ENCODE measurements around the gene PAPPA2.
"Not testable (repeated sequence)": the region's sequence is repeated elsewhere in the genome, so short reads cannot be mapped to it uniquely, and the experiment has no call there.

PAPPA2 gene

DNA sequence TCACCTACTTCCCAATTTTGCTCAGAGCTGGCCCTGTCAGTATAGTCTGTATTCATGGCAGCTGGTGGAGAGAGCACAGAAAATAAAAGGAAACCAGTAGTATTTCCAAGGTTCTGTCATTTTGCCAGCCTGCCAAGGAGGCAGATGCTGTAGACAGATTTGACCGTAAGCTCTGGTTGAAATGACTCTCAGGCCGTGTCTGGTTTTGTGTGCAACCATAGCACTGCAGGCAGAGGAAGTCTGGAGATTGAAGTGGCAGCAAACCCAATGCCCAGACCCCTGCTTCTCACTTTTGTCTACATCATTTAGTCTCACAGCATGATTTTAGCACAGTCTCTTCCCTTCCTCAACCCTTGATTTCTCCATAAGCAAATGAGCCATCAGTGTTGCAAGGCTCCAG is 291.7 kb downstream of the PAPPA2 start (continued):
- TF ChIP-seq, protein P1, sequence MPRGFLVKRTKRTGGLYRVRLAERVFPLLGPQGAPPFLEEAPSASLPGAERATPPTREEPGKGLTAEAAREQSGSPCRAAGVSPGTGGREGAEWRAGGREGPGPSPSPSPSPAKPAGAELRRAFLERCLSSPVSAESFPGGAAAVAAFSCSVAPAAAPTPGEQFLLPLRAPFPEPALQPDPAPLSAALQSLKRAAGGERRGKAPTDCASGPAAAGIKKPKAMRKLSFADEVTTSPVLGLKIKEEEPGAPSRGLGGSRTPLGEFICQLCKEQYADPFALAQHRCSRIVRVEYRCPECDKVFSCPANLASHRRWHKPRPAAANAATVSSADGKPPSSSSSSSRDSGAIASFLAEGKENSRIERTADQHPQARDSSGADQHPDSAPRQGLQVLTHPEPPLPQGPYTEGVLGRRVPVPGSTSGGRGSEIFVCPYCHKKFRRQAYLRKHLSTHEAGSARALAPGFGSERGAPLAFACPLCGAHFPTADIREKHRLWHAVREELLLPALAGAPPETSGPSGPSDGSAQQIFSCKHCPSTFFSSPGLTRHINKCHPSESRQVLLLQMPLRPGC (tag by site-specific recombination; IDR thresholded peaks at IDR 0.05), result no peak
- TF ChIP-seq GLIS2 (tag by site-specific recombination; IDR thresholded peaks at IDR 0.05) (no peak), ZNF223 (tag by site-specific recombination; IDR thresholded peaks at IDR 0.05) (no peak), ZNF341 (tag by site-specific recombination; IDR thresholded peaks at IDR 0.05; ENCODE audit: low read depth) (no peak)
- TF ChIP-seq, protein P2, sequence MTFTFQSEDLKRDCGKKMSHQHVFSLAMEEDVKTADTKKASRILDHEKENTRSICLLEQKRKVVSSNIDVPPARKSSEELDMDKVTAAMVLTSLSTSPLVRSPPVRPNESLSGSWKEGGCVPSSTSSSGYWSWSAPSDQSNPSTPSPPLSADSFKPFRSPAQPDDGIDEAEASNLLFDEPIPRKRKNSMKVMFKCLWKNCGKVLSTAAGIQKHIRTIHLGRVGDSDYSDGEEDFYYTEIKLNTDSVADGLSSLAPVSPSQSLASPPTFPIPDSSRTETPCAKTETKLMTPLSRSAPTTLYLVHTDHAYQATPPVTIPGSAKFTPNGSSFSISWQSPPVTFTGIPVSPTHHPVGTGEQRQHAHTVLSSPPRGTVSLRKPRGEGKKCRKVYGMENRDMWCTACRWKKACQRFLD (tag by site-specific recombination; IDR thresholded peaks at IDR 0.05), result no peak
- TF ChIP-seq, protein P3, sequence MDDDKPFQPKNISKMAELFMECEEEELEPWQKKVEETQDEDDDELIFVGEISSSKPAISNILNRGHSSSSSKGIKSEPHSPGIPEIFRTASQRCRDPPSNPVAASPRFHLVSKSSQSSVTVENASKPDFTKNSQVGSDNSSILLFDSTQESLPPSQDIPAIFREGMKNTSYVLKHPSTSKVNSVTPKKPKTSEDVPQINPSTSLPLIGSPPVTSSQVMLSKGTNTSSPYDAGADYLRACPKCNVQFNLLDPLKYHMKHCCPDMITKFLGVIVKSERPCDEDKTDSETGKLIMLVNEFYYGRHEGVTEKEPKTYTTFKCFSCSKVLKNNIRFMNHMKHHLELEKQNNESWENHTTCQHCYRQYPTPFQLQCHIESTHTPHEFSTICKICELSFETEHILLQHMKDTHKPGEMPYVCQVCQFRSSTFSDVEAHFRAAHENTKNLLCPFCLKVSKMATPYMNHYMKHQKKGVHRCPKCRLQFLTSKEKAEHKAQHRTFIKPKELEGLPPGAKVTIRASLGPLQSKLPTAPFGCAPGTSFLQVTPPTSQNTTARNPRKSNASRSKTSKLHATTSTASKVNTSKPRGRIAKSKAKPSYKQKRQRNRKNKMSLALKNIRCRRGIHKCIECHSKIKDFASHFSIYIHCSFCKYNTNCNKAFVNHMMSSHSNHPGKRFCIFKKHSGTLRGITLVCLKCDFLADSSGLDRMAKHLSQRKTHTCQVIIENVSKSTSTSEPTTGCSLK (tag by site-specific recombination; IDR thresholded peaks at IDR 0.05), result no peak

DNA sequence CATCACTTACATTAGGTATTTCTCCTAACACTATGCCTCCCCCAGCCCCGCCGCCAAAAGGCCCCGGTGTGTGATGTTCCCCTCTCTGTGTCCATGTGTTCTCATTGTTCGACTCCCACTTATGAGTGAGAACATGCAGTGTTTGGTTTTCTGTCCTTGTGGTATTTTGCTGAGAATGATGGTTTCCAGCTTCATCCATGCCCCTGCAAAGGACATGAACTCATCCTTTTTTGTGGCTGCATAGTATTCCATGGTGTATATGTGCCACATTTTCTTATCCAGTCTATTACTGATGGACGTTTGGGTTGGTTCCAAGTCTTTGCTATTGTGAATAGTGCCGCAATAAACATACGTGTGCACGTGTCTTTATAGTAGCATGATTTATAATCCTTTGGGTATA is 293.8 kb downstream of the PAPPA2 start:
- H3K27ac ChIP-seq (ENCODE audit: extremely low read depth, low read depth, low read length); H3K4me1 ChIP-seq (ENCODE audit: control insufficient read depth, insufficient read depth, low read length); H3K9me3 ChIP-seq (ENCODE audit: control insufficient read depth, insufficient read depth, low read depth, low read length); POLR2A ChIA-PET; CTCF ChIA-PET; H3K4me3 ChIP-seq (ENCODE audit: low read depth, low read length); H3K36me3 ChIP-seq (ENCODE audit: control insufficient read depth in 2 of 2, insufficient read depth in 1 of 2, low read length in 2 of 2): not testable (repeated sequence)
- peak; percentile 54; the same call in 1 of the 2 replicates for TF ChIP-seq ZNF146 (tag by site-specific recombination; IDR thresholded peaks at IDR 0.05)

DNA sequence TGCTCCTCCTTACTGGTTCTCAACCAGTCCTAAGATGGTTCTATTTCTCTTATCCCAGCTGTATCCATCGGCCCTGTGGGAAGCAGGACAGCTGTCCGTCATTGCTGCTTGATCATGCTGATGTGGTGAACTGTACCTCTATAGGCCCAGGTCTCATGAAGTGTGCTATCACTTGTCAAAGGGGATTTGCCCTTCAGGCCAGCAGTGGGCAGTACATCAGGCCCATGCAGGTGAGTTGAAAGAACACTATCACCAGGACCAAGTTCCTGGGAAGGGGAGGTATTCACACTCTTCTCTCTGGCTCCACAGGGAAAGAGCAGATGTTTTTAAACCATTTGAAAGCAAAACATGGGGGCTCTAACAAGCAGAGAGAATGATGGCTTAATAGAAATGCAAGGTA is 302.6 kb downstream of the PAPPA2 start:
- Histone ChIP-seq H3K4me3 (ENCODE audit: low read depth, low read length) (no peak overlapping the region), H3K36me3 (ENCODE audit: control insufficient read depth in 2 of 2, insufficient read depth in 1 of 2, low read length in 2 of 2) (no peaks in the 10 kb centered on the region), H3K27ac (ENCODE audit: extremely low read depth, low read depth, low read length) (no peak overlapping the region), H3K9me3 (ENCODE audit: control insufficient read depth, insufficient read depth, low read depth, low read length) (no peaks in the 10 kb centered on the region), H3K4me1 (ENCODE audit: control insufficient read depth, insufficient read depth, low read length) (no peaks in the 10 kb centered on the region)
- CTCF ChIA-PET, result interaction anchor here (0.6 to 1.1 kb wide), 4 partner anchors 21 to 74 kb away, joined by 3 to 5 read pairs (median 4); no protein-coding TSS in a partner anchor
- POLR2A ChIA-PET, result no interaction called here
- TF ChIP-seq ZNF501 (tag by site-specific recombination; IDR thresholded peaks at IDR 0.05) (no peak), ZNF311 (tag by site-specific recombination; IDR thresholded peaks at IDR 0.05; ENCODE audit: borderline replicate concordance) (no peak), ZNF48 (tag by site-specific recombination; IDR thresholded peaks at IDR 0.05) (no peak), MEIS1 (CRISPR knock-in tag; IDR thresholded peaks at IDR 0.05; ENCODE audit: borderline replicate concordance) (no peak), ZNF292 (tag by site-specific recombination; IDR thresholded peaks at IDR 0.05; ENCODE audit: borderline replicate concordance, low read depth) (no peak), ZNF223 (tag by site-specific recombination; IDR thresholded peaks at IDR 0.05) (no peak), ZNF133 (tag by site-specific recombination; IDR thresholded peaks at IDR 0.05) (no peak), ZNF629 (tag by site-specific recombination; IDR thresholded peaks at IDR 0.05) (no peak)
- TF ChIP-seq, protein P4, sequence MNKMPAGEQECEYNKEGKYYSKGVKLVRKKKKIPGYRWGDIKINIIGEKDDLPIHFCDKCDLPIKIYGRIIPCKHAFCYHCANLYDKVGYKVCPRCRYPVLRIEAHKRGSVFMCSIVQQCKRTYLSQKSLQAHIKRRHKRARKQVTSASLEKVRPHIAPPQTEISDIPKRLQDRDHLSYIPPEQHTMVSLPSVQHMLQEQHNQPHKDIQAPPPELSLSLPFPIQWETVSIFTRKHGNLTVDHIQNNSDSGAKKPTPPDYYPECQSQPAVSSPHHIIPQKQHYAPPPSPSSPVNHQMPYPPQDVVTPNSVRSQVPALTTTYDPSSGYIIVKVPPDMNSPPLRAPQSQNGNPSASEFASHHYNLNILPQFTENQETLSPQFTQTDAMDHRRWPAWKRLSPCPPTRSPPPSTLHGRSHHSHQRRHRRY (tag by site-specific recombination; IDR thresholded peaks at IDR 0.05), result no peak
- TF ChIP-seq, protein P5, sequence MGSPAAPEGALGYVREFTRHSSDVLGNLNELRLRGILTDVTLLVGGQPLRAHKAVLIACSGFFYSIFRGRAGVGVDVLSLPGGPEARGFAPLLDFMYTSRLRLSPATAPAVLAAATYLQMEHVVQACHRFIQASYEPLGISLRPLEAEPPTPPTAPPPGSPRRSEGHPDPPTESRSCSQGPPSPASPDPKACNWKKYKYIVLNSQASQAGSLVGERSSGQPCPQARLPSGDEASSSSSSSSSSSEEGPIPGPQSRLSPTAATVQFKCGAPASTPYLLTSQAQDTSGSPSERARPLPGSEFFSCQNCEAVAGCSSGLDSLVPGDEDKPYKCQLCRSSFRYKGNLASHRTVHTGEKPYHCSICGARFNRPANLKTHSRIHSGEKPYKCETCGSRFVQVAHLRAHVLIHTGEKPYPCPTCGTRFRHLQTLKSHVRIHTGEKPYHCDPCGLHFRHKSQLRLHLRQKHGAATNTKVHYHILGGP (tag by site-specific recombination; IDR thresholded peaks at IDR 0.05), result no peak
- TF ChIP-seq, protein P6, sequence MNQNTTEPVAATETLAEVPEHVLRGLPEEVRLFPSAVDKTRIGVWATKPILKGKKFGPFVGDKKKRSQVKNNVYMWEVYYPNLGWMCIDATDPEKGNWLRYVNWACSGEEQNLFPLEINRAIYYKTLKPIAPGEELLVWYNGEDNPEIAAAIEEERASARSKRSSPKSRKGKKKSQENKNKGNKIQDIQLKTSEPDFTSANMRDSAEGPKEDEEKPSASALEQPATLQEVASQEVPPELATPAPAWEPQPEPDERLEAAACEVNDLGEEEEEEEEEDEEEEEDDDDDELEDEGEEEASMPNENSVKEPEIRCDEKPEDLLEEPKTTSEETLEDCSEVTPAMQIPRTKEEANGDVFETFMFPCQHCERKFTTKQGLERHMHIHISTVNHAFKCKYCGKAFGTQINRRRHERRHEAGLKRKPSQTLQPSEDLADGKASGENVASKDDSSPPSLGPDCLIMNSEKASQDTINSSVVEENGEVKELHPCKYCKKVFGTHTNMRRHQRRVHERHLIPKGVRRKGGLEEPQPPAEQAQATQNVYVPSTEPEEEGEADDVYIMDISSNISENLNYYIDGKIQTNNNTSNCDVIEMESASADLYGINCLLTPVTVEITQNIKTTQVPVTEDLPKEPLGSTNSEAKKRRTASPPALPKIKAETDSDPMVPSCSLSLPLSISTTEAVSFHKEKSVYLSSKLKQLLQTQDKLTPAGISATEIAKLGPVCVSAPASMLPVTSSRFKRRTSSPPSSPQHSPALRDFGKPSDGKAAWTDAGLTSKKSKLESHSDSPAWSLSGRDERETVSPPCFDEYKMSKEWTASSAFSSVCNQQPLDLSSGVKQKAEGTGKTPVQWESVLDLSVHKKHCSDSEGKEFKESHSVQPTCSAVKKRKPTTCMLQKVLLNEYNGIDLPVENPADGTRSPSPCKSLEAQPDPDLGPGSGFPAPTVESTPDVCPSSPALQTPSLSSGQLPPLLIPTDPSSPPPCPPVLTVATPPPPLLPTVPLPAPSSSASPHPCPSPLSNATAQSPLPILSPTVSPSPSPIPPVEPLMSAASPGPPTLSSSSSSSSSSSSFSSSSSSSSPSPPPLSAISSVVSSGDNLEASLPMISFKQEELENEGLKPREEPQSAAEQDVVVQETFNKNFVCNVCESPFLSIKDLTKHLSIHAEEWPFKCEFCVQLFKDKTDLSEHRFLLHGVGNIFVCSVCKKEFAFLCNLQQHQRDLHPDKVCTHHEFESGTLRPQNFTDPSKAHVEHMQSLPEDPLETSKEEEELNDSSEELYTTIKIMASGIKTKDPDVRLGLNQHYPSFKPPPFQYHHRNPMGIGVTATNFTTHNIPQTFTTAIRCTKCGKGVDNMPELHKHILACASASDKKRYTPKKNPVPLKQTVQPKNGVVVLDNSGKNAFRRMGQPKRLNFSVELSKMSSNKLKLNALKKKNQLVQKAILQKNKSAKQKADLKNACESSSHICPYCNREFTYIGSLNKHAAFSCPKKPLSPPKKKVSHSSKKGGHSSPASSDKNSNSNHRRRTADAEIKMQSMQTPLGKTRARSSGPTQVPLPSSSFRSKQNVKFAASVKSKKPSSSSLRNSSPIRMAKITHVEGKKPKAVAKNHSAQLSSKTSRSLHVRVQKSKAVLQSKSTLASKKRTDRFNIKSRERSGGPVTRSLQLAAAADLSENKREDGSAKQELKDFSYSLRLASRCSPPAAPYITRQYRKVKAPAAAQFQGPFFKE (tag by site-specific recombination; IDR thresholded peaks at IDR 0.05; ENCODE audit: borderline replicate concordance), result no peak
- TF ChIP-seq, protein P7, sequence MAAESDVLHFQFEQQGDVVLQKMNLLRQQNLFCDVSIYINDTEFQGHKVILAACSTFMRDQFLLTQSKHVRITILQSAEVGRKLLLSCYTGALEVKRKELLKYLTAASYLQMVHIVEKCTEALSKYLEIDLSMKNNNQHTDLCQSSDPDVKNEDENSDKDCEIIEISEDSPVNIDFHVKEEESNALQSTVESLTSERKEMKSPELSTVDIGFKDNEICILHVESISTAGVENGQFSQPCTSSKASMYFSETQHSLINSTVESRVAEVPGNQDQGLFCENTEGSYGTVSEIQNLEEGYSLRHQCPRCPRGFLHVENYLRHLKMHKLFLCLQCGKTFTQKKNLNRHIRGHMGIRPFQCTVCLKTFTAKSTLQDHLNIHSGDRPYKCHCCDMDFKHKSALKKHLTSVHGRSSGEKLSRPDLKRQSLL (tag by site-specific recombination; IDR thresholded peaks at IDR 0.05), result no peak
